ENCODE results near the gene CYP3A7.
"Not testable (repeated sequence)": the region's sequence is repeated elsewhere in the genome, so short reads cannot be mapped to it uniquely, and the experiment has no call there.

The CYP3A7 gene

DNA sequence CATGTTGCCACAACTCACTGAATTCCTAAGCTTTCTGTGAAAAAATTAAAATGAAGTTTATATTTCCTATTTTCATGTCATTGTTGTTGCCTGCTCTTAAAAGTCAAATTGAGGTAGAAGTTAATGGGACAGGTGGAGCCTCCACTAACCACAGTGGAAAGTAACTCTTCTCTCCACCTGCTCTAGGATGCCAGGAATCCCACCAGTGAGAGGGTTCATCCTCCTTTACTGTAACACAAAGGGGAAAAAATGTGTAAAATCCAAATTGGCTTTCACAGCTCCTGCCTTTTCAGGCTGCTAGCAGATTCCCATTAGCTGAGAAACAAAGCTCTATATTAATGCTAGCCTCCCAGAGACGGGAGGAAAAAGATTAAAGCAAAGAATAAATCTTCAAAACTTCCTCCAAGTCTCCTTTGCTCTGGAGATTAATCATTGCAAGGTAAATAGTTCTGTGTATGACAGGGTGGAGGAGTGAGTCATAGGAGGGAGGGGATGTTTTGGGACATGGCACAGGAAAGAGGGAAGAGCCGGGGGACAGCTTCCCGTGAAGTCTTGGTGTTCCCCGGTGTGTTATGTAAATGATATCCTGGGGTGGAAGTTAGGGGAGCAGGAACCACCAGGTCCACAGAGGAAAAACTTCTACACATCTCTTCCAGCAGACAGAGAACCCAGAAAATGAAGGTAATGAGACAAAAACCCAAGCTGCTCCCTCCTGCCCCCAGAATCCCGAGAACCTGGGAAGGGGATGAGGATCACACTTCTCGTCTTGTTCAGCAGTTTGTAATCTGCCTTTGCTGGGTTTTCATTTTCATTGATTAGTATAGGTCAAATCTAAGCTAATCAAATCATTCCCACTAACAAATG, 35.9 kb downstream of the CYP3A7 start:
- not testable (repeated sequence) for H3K4me3 Mint-ChIP-seq; H3K27ac Mint-ChIP-seq; H3K4me1 Mint-ChIP-seq (ENCODE audit: low read depth); H3K27me3 Mint-ChIP-seq (ENCODE audit: low read depth); H3K36me3 Mint-ChIP-seq (ENCODE audit: low read depth); H3K9me3 Mint-ChIP-seq

DNA sequence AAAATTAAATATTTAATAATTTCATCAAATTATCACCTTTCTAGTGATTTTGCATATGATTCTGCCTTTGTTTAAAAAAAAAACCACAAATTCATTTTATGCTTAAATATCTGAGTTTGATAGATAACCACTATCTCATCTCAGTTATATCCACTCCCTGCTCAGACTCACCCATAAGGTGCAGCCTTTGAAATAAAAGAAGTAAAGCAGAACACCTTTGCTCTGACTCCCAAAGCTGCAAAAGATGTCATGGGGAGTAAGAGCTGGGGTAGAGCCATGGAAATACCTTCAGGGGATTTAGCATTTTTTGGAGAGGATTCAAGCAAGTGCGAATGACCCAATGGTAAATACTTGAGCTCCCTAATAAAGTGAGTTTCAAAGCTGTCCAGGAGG, 40.1 kb downstream of the CYP3A7 start:
- Mint-ChIP-seq H3K36me3 (ENCODE audit: low read depth) (peaks cover 2% of the 10 kb centered on the region), H3K9me3 (no peaks in the 10 kb centered on the region), H3K27me3 (ENCODE audit: low read depth) (no peaks in the 10 kb centered on the region), H3K4me3 (no peak overlapping the region), H3K4me1 (ENCODE audit: low read depth) (no peaks in the 10 kb centered on the region), H3K27ac (no peak overlapping the region)

DNA sequence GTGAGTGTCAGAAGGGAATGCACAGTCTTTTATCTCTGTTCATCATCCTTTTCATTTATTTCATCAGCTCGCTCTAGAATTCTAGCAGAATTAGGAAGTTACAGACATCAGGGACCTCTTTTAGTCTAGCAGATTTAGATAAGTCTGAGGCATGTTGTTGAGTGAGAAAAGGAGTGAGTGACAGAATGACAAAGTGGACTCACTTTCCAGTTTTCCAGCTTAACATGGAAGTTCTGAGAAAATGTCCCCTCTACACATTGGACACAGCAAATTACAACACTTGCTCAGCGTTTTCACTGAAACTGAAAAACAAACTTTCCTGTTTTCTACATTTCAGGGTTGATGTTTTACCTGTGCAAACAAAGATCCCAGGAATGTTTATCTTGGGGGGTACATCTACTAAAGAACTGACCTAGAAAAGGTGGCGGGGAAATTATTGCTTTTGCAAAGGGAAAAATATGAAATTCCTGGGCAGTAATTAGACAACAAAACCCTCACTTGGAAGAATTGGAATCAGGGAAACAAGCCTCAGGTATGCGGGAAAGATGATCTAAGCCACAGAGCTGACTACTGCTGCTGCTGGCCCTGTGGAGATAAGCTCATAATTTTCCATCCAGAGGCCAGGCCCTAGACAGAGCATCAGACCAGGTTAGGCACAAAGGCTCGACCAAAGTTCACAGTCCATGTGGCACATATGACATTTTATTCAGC, 40.6 kb downstream of the CYP3A7 start:
- Mint-ChIP-seq H3K27ac (no peak overlapping the region), H3K4me1 (ENCODE audit: low read depth) (no peaks in the 10 kb centered on the region), H3K4me3 (no peak overlapping the region), H3K27me3 (ENCODE audit: low read depth) (no peaks in the 10 kb centered on the region), H3K36me3 (ENCODE audit: low read depth) (peaks cover 2% of the 10 kb centered on the region), H3K9me3 (no peaks in the 10 kb centered on the region)

DNA sequence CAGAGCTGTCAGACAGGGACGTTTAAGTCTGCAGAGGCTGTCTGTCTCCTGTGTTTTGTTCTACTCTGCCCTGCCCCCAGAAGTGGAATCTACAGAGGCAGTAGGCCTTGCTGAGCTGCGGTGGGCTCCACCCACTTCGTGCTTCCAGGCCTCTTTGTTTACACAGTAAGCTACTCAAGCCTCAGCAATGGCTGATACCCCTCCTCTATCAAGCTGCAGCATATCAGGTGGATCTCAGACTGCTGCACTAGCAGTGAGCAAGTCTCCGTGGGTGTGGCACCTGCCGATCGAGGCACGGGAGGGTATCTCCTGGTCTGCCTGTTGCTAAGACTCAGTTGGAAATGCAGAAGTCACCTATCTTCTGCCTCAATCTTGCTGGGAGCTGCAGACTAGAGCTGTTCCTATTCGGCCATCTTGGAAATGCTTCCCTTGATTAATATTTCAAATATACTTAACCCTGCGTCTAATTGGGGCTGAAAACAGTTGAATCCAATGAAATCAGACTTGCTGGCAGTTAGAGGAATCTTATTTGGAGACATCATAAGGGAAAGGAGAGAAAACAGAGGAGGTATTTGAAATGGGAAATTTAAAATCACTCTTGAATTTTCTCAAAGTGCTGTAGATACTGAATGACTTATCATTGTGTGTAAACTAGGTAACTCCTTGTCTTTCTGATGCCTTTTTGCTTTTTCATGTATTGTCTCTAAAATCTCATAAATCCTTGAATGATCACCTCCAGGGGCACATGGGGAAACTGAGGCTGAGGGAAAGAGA, 41.4 kb downstream of the CYP3A7 start:
- no peaks in the 10 kb centered on the region for H3K4me1 Mint-ChIP-seq (ENCODE audit: low read depth)
- H3K9me3 Mint-ChIP-seq = peaks cover 6% of the 10 kb centered on the region
- peaks cover 2% of the 10 kb centered on the region for H3K36me3 Mint-ChIP-seq (ENCODE audit: low read depth)
- H3K4me3 Mint-ChIP-seq = no peak overlapping the region
- no peak overlapping the region for H3K27ac Mint-ChIP-seq
- peaks cover 3% of the 10 kb centered on the region for H3K27me3 Mint-ChIP-seq (ENCODE audit: low read depth)

DNA sequence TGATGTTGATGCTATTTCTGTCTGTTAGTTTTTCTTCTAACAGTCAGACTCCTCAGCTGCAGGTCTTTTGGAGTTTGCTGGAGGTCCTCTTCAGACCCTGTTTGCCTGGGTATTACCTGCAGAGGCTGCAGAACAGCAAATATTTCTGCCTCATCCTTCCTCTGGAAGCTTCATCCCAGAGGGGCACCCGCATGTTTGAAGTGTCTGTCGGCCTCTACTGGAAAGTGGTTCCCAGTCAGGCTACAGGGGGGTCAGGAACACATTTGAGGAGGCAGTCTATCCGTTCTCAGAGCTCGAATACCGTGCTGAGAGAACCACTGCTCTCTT, 41.9 kb downstream of the CYP3A7 start:
- Mint-ChIP-seq H3K4me3 (no peak overlapping the region), H3K4me1 (ENCODE audit: low read depth) (no peaks in the 10 kb centered on the region), H3K27me3 (ENCODE audit: low read depth) (peaks cover 4% of the 10 kb centered on the region), H3K36me3 (ENCODE audit: low read depth) (peaks cover 2% of the 10 kb centered on the region), H3K9me3 (peaks cover 6% of the 10 kb centered on the region), H3K27ac (no peak overlapping the region)

DNA sequence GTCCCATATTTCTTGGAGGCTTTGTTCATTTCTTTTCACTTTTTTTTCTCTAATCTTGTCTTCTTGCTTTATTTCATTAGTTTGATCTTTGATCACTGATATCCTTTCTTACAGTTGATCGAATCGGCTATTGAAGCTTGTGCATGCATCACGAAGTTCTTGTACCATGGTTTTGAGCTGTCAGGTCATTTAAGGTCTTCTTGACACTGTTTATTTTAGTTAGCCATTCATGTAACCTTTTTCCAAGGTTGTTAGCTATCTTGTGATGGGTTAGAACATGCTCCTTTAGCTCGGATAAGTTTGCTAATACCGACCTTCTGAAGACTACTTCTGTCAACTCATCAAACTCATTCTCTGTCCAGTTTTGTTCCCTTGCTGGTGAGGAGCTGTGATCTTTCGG, 42.4 kb downstream of the CYP3A7 start:
- not testable (repeated sequence) for H3K27me3 Mint-ChIP-seq (ENCODE audit: low read depth); H3K9me3 Mint-ChIP-seq; H3K36me3 Mint-ChIP-seq (ENCODE audit: low read depth); H3K4me3 Mint-ChIP-seq; H3K4me1 Mint-ChIP-seq (ENCODE audit: low read depth); H3K27ac Mint-ChIP-seq

DNA sequence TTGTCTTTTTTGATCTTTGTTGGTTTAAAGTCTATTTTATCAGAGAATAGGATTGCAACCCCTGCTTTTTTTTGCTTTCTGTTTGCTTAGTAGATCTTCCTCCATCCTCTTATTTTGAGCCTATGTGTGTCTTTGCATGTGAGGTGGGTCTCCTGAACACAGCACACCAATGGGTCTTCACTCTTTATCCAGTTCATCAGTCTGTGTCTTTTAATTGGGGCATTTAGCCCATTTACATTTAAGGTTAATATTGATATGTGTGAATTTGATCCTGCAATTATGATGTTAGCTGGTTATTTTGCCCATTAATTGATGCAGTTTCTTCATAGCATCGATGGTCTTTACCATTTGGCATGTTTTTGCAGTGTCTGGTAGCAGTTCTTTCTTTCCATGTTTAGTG, 43.3 kb downstream of the CYP3A7 start:
- H3K27ac Mint-ChIP-seq; H3K4me1 Mint-ChIP-seq (ENCODE audit: low read depth); H3K9me3 Mint-ChIP-seq; H3K36me3 Mint-ChIP-seq (ENCODE audit: low read depth); H3K4me3 Mint-ChIP-seq; H3K27me3 Mint-ChIP-seq (ENCODE audit: low read depth): not testable (repeated sequence)

DNA sequence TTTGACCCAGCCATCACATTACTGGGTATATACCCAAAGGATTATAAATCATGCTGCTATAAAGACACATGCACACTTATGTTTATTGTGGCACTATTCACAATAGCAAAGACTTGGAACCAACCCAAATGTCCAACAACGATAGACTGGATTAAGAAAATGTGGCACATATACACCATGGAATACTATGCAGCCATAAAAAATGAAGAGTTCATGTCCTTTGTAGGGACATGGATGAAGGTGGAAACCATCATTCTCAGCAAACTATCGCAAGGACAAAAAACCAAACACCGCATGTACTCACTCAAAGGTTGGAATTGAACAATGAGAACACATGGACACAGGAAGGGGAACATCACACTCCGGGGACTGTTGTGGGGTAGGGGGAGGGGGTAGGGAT, 44.1 kb downstream of the CYP3A7 start:
- not testable (repeated sequence) for H3K36me3 Mint-ChIP-seq (ENCODE audit: low read depth); H3K4me1 Mint-ChIP-seq (ENCODE audit: low read depth); H3K9me3 Mint-ChIP-seq; H3K4me3 Mint-ChIP-seq; H3K27me3 Mint-ChIP-seq (ENCODE audit: low read depth); H3K27ac Mint-ChIP-seq

DNA sequence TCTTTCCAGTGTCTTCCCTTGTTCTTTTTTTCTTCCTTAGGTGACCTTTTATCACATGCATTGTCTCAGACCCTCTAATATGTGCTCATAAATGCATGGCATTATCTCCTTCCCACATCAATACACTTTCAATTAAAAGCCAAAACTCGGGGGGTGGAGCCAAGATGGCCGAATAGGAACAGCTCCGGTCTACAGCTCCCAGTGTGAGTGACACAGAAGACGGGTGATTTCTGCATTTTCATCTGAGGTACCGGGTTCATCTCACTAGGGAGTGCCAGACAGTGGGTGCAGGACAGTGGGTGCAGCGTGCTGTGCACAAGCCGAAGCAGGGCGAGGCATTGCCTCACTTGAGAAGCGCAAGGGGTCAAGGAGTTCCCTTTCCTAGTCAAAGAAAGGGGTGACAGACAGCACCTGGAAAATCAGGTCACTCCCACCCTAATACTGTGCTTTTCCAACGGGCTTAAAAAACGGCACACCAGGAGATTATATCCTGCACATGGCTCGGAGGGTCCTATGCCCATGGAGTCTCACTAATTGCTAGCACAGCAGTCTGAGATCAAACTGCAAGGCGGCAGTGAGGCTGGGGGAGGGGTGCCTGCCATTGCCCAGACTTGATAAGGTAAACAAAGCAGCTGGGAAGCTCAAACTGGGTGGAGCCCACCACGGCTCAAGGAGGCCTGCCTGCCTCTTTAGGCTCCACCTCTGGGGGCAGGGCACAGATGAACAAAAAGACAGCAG, 49.0 kb downstream of the CYP3A7 start:
- peaks cover 11% of the 10 kb centered on the region for H3K9me3 Mint-ChIP-seq
- not testable (repeated sequence) for H3K27ac Mint-ChIP-seq; H3K36me3 Mint-ChIP-seq (ENCODE audit: low read depth); H3K4me3 Mint-ChIP-seq; H3K27me3 Mint-ChIP-seq (ENCODE audit: low read depth); H3K4me1 Mint-ChIP-seq (ENCODE audit: low read depth)

DNA sequence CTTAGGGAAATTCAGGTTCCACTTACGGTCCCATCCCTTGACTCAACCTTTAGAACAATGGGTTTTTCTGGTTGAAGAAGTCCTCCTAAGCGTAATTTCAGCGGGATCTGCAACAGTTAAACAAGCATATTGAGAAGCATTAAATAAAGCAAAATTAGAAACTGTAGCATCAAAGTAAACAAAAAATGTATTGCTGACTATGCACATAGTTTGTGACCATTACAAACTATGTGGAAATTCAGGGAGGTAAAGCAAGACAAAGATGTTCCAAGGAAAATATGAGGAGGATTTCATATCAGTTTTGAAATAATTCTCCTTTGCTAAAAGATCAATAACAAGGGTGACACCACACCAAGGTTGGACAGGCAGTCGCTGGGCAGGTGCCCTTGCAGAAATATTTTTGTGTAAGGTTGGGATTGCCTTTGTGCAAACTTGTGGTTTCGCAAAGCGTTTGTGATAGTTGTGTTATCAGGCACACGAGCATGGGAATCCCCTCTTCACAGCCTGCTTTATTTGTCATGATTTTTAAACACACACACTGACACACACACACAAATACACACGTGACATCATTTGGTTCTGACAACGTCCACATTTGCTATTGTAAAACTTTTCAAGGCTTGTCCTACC, 49.8 kb downstream of the CYP3A7 start:
- H3K4me3 Mint-ChIP-seq = no peak overlapping the region
- peaks cover 11% of the 10 kb centered on the region for H3K9me3 Mint-ChIP-seq
- H3K36me3 Mint-ChIP-seq (ENCODE audit: low read depth) = peaks cover 3% of the 10 kb centered on the region
- no peak overlapping the region for H3K27ac Mint-ChIP-seq
- no peaks in the 10 kb centered on the region for H3K4me1 Mint-ChIP-seq (ENCODE audit: low read depth)
- peaks cover 4% of the 10 kb centered on the region for H3K27me3 Mint-ChIP-seq (ENCODE audit: low read depth)

DNA sequence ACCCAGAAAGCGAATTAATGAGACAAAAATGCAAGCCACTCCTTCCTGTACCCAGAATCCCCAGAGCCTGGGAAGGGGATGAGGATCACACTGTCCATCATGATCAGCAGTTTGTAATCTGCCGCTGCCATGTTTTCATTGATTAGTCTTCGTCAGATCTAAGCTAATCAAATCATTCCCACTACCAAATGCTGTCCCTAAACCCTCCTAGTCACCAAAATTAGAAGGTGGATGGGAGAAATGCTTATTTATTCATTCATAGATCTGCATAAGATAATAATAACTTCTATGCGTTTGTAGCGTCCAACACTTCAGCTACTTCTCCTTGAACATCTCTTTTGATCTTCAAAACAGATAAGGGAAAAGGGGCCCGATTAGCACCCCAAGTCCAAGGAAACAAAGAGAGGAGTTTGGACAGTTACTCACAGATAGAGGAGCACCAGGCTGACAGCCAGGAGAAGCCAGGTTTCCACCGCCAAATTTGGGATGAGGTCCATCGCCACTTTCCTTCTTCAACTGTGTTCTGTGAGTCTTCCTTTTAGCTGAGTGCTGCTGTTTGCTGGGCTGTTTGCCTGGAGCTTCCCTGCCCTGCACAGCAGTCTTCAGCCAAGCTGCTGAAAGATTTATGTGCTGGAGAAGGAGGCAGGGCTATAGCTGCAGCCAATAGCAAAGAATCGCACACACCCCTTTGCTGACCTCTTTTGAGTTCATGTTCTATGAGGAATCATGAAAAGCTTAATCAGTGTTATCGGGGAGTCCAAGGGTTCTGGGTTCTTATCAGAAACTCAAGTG, 55.4 kb downstream of the CYP3A7 start, which contains the start of gene CYP3A5:
Gene CYP3A5, minus strand, starts transcription at position 597 of the 792 bp plus-strand sequence. Its CDS starts 100 bp downstream, at position 497.
- no peak within 1 kb of the TSS for H3K4me3 Mint-ChIP-seq
- peaks cover 11% of the 10 kb centered on the region for H3K4me1 Mint-ChIP-seq (ENCODE audit: low read depth)
- peaks cover 4% of the 10 kb centered on the region for H3K9me3 Mint-ChIP-seq
- H3K36me3 Mint-ChIP-seq (ENCODE audit: low read depth) = peaks cover 3% of the 10 kb centered on the region
- no peaks in the 10 kb centered on the region for H3K27me3 Mint-ChIP-seq (ENCODE audit: low read depth)
- H3K27ac Mint-ChIP-seq = no peak within 1 kb of the TSS

DNA sequence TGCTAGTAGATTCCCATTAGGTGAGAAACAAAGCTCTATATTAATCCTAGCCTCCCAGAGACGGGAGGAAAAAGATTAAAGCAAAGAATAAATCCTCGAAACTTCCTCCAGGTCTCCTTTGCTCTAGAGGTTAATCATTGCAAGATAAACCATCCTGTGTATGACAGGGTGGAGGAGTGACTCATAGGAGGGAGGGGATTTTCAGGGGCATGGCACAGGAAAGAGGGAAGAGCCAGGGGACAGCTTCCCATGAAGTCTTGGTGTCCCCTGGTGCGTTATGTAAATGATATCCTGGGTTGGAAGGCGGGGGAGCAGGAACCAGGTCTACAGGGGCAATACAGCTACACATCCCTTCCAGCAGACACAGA, 56.0 kb downstream of the CYP3A7 start:
- peaks cover 11% of the 10 kb centered on the region for H3K4me1 Mint-ChIP-seq (ENCODE audit: low read depth)

DNA sequence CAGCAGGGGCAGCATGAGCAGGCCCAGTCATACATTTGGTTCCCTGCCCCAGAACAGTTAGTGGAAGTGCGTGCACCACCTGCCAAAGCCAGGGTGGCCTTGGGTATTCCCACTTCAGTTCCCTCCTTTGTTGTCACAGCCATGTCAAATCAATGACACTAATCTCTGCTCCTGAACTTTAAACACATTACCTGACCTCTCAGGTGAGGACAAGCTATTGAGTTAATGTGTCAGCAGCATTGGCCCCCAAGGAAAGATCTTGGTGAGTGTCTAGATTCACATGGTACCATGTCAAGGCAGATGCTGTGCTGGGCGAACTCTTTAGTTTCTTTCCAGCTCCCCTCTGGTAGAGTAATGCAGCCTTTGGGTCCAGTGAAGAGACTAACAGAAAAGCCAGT, 57.3 kb downstream of the CYP3A7 start:
- Mint-ChIP-seq H3K4me1 (ENCODE audit: low read depth) (peaks cover 11% of the 10 kb centered on the region), H3K4me3 (no peak overlapping the region), H3K9me3 (no peaks in the 10 kb centered on the region), H3K27ac (no peak overlapping the region), H3K36me3 (ENCODE audit: low read depth) (no peaks in the 10 kb centered on the region), H3K27me3 (ENCODE audit: low read depth) (no peaks in the 10 kb centered on the region)

More for the DNA sequence above, 56.0 kb downstream of the CYP3A7 start:
- Mint-ChIP-seq H3K27ac (no peak overlapping the region), H3K36me3 (ENCODE audit: low read depth) (peaks cover 3% of the 10 kb centered on the region), H3K4me3 (no peak overlapping the region), H3K9me3 (peaks cover 4% of the 10 kb centered on the region), H3K27me3 (ENCODE audit: low read depth) (no peaks in the 10 kb centered on the region)
